Glutamatergic neuron (in vitro differentiated cells): ENCODE results near the gene RGS16. TPM values are rescaled to one million over a fixed set of nuclear protein-coding genes. Genes with fewer than 3 reads are reported as not detected.

Source experiments
- DNase-seq: peaks from one replicate; pipeline ENCODE4 v3.0.0; 2022
- H3K27ac Mint-ChIP-seq: one replicate; pipeline ENCODE4 v1.8.0; 2020; ENCODE audit warnings: mild to moderate bottlenecking, mixed read lengths, inconsistent platforms; ENCODE audit not compliant: unreplicated experiment
- H3K27me3 Mint-ChIP-seq: one replicate; pipeline ENCODE4 v1.8.0; 2020; ENCODE audit warnings: mild to moderate bottlenecking, moderate library complexity, mixed read lengths, inconsistent platforms; ENCODE audit not compliant: unreplicated experiment
- H3K36me3 Mint-ChIP-seq: one replicate; pipeline ENCODE4 v1.8.0; 2020; ENCODE audit warnings: mild to moderate bottlenecking, mixed read lengths, inconsistent platforms; ENCODE audit not compliant: unreplicated experiment
- H3K4me1 Mint-ChIP-seq: one replicate; pipeline ENCODE4 v1.8.0; 2020; ENCODE audit warnings: mild to moderate bottlenecking, low read depth, mixed read lengths, inconsistent platforms; ENCODE audit not compliant: unreplicated experiment
- H3K4me3 Mint-ChIP-seq: one replicate; pipeline ENCODE4 v1.8.0; 2020; ENCODE audit warnings: mild to moderate bottlenecking, mixed read lengths, inconsistent platforms; ENCODE audit not compliant: unreplicated experiment
- H3K9me3 Mint-ChIP-seq: one replicate; pipeline ENCODE4 v1.8.0; 2020; ENCODE audit warnings: mild to moderate bottlenecking, moderate library complexity, mixed read lengths, inconsistent platforms; ENCODE audit not compliant: unreplicated experiment
- CTCF ChIP-seq: fragments of 200-600 bp; sonication (generic); IDR thresholded peaks from one replicate; pipeline ENCODE4 v1.5.0; 2021; ENCODE audit not compliant: partially characterized antibody, unreplicated experiment
- total RNA-seq: library from RNA; stranded (reverse); fragmentation: NEBNext Ultra II Directional; extraction: Animal tissue kit (Norgen Biotek cat#: 25700); gene quantifications from one replicate; pipeline ENCODE4 v1.2.1, GENCODE V29; 2021; ENCODE audit not compliant: unreplicated experiment

Gene RGS16
- total RNA-seq, 1 donor from 2014 or later: 37.2 TPM

- H3K9me3 Mint-ChIP-seq: peaks cover 9% of the 10 kb centered on the region
- no peak for TF ChIP-seq CTCF
Measured at GRCh38 chr1:182607566-182607965, 3.4 kb upstream of the RGS16 start.

GRCh38 chr1:182603646-182604174, 479 bp downstream of the RGS16 start:
- DNase-seq: no peak
- TF ChIP-seq CTCF: no peak
- Mint-ChIP-seq H3K9me3 (no peaks in the 10 kb centered on the region), H3K27ac (no peak overlapping the region), H3K36me3 (no peaks in the 10 kb centered on the region), H3K4me3 (no peak overlapping the region), H3K27me3 (peaks cover 2% of the 10 kb centered on the region), H3K4me1 (peaks cover 20% of the 10 kb centered on the region)

More at GRCh38 chr1:182607566-182607965, 3.4 kb upstream of the RGS16 start:
- DNase-seq: no peak
- no peak overlapping the region for H3K27ac Mint-ChIP-seq
- H3K27me3 Mint-ChIP-seq: peaks cover 5% of the 10 kb centered on the region
- no peak overlapping the region for H3K4me3 Mint-ChIP-seq
- peaks cover 48% of the 10 kb centered on the region for H3K4me1 Mint-ChIP-seq
- no peaks in the 10 kb centered on the region for H3K36me3 Mint-ChIP-seq

GRCh38 chr1:182602935-182603645, 1.1 kb downstream of the RGS16 start:
- Mint-ChIP-seq H3K9me3 (no peaks in the 10 kb centered on the region), H3K27me3 (peaks cover 2% of the 10 kb centered on the region), H3K4me3 (no peak overlapping the region), H3K4me1 (peaks cover 17% of the 10 kb centered on the region), H3K36me3 (no peaks in the 10 kb centered on the region), H3K27ac (no peak overlapping the region)
- DNase-seq: no peak
- no peak for TF ChIP-seq CTCF

- Mint-ChIP-seq H3K4me3 (no peak overlapping the region), H3K36me3 (no peaks in the 10 kb centered on the region), H3K4me1 (peaks cover 13% of the 10 kb centered on the region), H3K9me3 (no peaks in the 10 kb centered on the region), H3K27ac (no peak overlapping the region), H3K27me3 (peaks cover 4% of the 10 kb centered on the region)
- DNase-seq: no peak
- TF ChIP-seq CTCF: no peak
Measured at GRCh38 chr1:182601913-182602312, 2.3 kb downstream of the RGS16 start.

GRCh38 chr1:182601416-182601786, 2.8 kb downstream of the RGS16 start:
- H3K4me1 Mint-ChIP-seq: peaks cover 9% of the 10 kb centered on the region
- H3K36me3 Mint-ChIP-seq: no peaks in the 10 kb centered on the region
- H3K27me3 Mint-ChIP-seq: peaks cover 4% of the 10 kb centered on the region
- H3K9me3 Mint-ChIP-seq: no peaks in the 10 kb centered on the region
- H3K27ac Mint-ChIP-seq: no peak overlapping the region
- H3K4me3 Mint-ChIP-seq: no peak overlapping the region
- DNase-seq: peak; percentile 65
- peak; percentile 97 for TF ChIP-seq CTCF
